ENCODE measurements around the gene NGEF. TPM values are rescaled to one million over a fixed set of nuclear protein-coding genes. Genes with fewer than 3 reads are reported as not detected.
A peak's percentile ranks its signal among the peaks of the same experiment; 100 is the strongest.

Gene NGEF
- total RNA-seq (2014; rRNA removed) (71.3 and 80.2 TPM in 2 replicates), Bru-seq, nascent RNA (percentile 61 among the genes with signal in this experiment), BruChase-seq, experiment 1, labeled RNA remaining after a 6-hour chase (percentile 61 among the genes with signal in this experiment), BruChase-seq, experiment 2, labeled RNA remaining after a 2-hour chase (percentile 56 among the genes with signal in this experiment)
- long read RNA-seq, transcript NGEF-202 (13 exons, 2,286 nt), result major isoform, 276 of 472 reads
- long read RNA-seq, partial matches to known transcripts, result 125 of 472 reads
- long read RNA-seq, other reads (novel, unspliced or antisense), result 70 of 472 reads

- H3K9ac ChIP-seq (ENCODE audit: low read length), result no peak within 1 kb of the TSS
- ChIA-PET POLR2A (ENCODE audit: unreplicated experiment) (no interaction called here), CTCF (no interaction called here)
- H3K27ac ChIP-seq (ENCODE audit: low read length), result no peak within 1 kb of the TSS
- no peaks in the 10 kb centered on the region for H3F3A ChIP-seq (ENCODE audit: low read length, unreplicated experiment)
- no TSS peak for BruUV-seq (replicated peaks)
- no peak for TF ChIP-seq EZH2 (IDR thresholded peaks at IDR 0.05; ENCODE audit: low read length, unreplicated experiment)
- no peak for TF ChIP-seq EZH2phosphoT487 (IDR thresholded peaks at IDR 0.05; ENCODE audit: borderline replicate concordance, low read length)
- no peak for TF ChIP-seq CTCF (conservative IDR thresholded peaks at IDR 0.05; ENCODE audit: low read depth, low read length)
- intact Hi-C loops (cut with micrococcal nuclease), result no loop called here
- H3K79me2 ChIP-seq (ENCODE audit: low read length), result no peaks in the 10 kb centered on the region
- no peak within 1 kb of the TSS for H3K4me3 ChIP-seq (ENCODE audit: low read length)
- H3K36me3 ChIP-seq (ENCODE audit: low read depth, low read length), result no peaks in the 10 kb centered on the region
- DNase-seq (no peak), ATAC-seq (no peak)
- no peaks in the 10 kb centered on the region for H3K4me1 ChIP-seq (ENCODE audit: insufficient read depth, low read length)
- no peak within 1 kb of the TSS for H2AFZ ChIP-seq (ENCODE audit: low read length)
- H3K9me3 ChIP-seq (ENCODE audit: low read length), result no peaks in the 10 kb centered on the region
- H3K27me3 ChIP-seq (ENCODE audit: low read length), result no peaks in the 10 kb centered on the region
- H3K9me2 ChIP-seq (replicated peaks; ENCODE audit: low read length), result no peaks in the 10 kb centered on the region
- H4K20me1 ChIP-seq (ENCODE audit: low read length), result no peaks in the 10 kb centered on the region
- no peak within 1 kb of the TSS for H3K4me2 ChIP-seq (ENCODE audit: low read length)
Measured at GRCh38 chr2:233013027-233013461, at the start of gene NGEF. NGEF (minus strand) TSS chr2:233013256; CDS start chr2:232974890, 38,366 bp downstream.

- Histone ChIP-seq H3K9ac (ENCODE audit: low read length) (no peak overlapping the region), H3F3A (ENCODE audit: low read length, unreplicated experiment) (no peaks in the 10 kb centered on the region), H3K36me3 (ENCODE audit: low read depth, low read length) (no peaks in the 10 kb centered on the region), H3K27ac (ENCODE audit: low read length) (no peak overlapping the region), H3K79me2 (ENCODE audit: low read length) (no peaks in the 10 kb centered on the region), H3K9me3 (ENCODE audit: low read length) (no peaks in the 10 kb centered on the region), H2AFZ (ENCODE audit: low read length) (no peak overlapping the region), H3K27me3 (ENCODE audit: low read length) (no peaks in the 10 kb centered on the region), H3K9me2 (replicated peaks; ENCODE audit: low read length) (no peaks in the 10 kb centered on the region), H3K4me2 (ENCODE audit: low read length) (no peak overlapping the region), H3K4me3 (ENCODE audit: low read length) (no peak overlapping the region), H3K4me1 (ENCODE audit: insufficient read depth, low read length) (peaks cover 9% of the 10 kb centered on the region), H4K20me1 (ENCODE audit: low read length) (no peaks in the 10 kb centered on the region)
- ChIA-PET POLR2A (ENCODE audit: unreplicated experiment) (no interaction called here), CTCF (interaction anchor here (0.7 kb wide), 1 partner anchor 9 kb away, joined by 5 read pairs; no protein-coding TSS in a partner anchor)
- DNase-seq (no peak), ATAC-seq (no peak)
- intact Hi-C loops (cut with micrococcal nuclease), result no loop called here
- BruUV-seq (replicated peaks), result no TSS peak
- TF ChIP-seq CTCF (conservative IDR thresholded peaks at IDR 0.05; ENCODE audit: low read depth, low read length), result no peak
- TF ChIP-seq EZH2phosphoT487 (IDR thresholded peaks at IDR 0.05; ENCODE audit: borderline replicate concordance, low read length), result no peak
- TF ChIP-seq EZH2 (IDR thresholded peaks at IDR 0.05; ENCODE audit: low read length, unreplicated experiment), result no peak
Measured at GRCh38 chr2:233062451-233062850, 49.4 kb upstream of the NGEF start.
